Hepatocyte (in vitro differentiated cells): ENCODE measurements around the gene ASPDH.

Experiments used
- CTCF ChIP-seq: fragments of 200-600 bp; sonication (generic); IDR thresholded peaks from 2 replicates; pipeline ENCODE4 v1.5.1; 2016; ENCODE audit warnings: antibody characterized with exemption, mild to moderate bottlenecking; ENCODE audit not compliant: poor library complexity
- EZH2 ChIP-seq: fragments of 200-600 bp; sonication (generic); IDR thresholded peaks from 2 replicates; pipeline ENCODE4 v1.6.1; 2016; ENCODE audit warnings: antibody characterized with exemption, mild to moderate bottlenecking, borderline replicate concordance
- EZH2phosphoT487 ChIP-seq: fragments of 200-600 bp; sonication (generic); IDR thresholded peaks from one replicate; pipeline ENCODE4 v1.6.1; 2018; ENCODE audit warnings: antibody characterized with exemption, mild to moderate bottlenecking, low read depth, moderate library complexity; ENCODE audit not compliant: unreplicated experiment, severe bottlenecking

DNA sequence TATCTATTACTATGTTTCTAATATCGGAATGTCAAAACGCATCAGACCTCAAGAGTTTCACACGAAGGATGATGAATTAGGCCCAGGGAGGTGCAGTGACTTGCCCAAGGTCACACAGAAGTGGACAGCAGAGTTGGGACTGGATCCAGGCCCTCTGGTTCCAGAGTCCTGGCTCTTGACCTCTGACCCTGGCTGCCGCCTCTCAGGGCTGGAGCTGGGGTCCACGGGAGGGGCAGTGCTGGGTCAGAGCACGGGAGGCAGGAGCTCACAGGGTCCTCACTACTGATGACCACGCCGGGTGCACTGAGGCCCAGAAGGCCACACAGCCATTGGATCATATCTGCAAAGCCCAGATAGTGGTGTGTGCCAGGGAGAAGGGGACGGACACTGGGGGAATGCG is 9.2 kb upstream of the ASPDH start:
- no peak for TF ChIP-seq CTCF
- no peak for TF ChIP-seq EZH2phosphoT487
- TF ChIP-seq EZH2 = no peak
